ENCODE measurements around the gene SEPTIN8. TPM values are rescaled to one million over a fixed set of nuclear protein-coding genes. Genes with fewer than 3 reads are reported as not detected.

The SEPTIN8 gene
- total and polyA plus RNA-seq, 10 donors: 6.1 to 29.8 (median 17.9) TPM

DNA sequence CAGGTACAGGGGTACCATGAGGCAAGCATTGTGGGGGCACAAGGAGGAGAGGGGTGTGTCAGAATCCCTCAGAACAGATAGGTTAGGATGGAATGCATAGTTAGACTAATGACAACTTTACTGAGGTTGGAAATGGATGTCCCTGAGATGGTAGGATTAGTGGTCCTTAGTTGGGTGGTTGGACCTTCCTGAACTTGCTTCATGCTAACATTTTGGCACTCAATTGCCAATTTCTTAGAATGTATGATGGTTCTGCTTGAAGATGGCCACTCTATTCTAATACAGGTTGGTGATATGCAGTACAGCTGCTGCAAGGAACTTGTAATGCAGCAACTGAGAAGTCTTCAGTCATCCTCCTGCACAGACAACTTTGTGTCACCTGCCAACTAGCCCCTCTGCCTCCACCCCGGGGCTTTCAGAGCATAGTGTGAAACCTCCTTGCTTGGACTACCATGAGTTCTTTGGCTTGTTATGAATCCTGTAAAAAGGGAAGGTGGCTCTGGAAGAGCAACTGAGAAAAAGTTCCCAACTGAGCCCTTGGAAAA is 24.4 kb downstream of the SEPTIN8 start:
- 83 to 100% (median 94%) methylated on average over 1 of the region's 1 CpG for WGBS, 5 donors
- intact Hi-C loops (cut with DNase I; ENCODE audit: low total_unique reads): no loop called here

DNA sequence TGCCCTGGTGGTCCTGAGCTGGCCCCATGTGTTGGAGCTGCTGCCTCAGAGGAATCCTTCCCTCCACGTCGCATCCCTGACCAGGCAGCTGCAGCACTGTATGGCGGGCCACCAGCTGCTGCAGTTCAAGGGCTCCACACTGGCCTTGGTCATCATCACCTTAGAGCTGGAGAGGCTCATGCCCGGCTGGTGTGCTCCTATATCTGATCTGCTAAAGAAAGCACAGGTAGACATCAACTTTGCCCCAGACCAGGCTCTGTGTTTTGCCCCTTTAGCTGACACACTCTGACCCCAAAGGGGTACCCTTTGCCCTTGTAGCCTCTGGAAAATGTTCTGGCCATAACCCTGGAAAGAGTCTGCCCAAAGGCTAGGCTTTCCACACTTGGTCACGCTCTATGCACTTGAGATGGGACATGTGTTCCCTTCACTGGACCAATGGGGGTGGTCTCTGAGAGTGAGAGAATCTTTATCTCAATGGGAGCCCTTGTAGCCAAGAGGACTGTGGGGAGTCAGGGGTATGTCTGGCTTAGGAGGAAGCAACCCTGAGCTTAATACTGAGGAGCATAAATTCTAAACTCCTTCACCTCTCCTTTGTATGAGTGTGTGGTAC is 25.0 kb downstream of the SEPTIN8 start:
- H3K9me3 ChIP-seq: no peaks in the 10 kb centered on the region
- no peak for DNase-seq
- 90 to 95% (median 94%) methylated on average over 5 of the region's 5 CpGs for WGBS, 5 donors
- H3K27me3 ChIP-seq (replicated peaks in 1 of 7): peaks cover 0 to 17% (median 10%) of the 10 kb centered on the region in 7 donors
- no peak overlapping the region for H3K27ac ChIP-seq
- intact Hi-C loops (cut with DNase I; ENCODE audit: low total_unique reads): no loop called here
- no peak overlapping the region for H3K4me3 ChIP-seq
- H3K4me1 ChIP-seq: peaks cover 3 to 13% (median 10%) of the 10 kb centered on the region in 6 donors
- no peak for TF ChIP-seq POLR2AphosphoS5 (IDR thresholded peaks at IDR 0.05)
- TF ChIP-seq POLR2A (IDR thresholded peaks at IDR 0.05): no peak
- TF ChIP-seq, protein P1, sequence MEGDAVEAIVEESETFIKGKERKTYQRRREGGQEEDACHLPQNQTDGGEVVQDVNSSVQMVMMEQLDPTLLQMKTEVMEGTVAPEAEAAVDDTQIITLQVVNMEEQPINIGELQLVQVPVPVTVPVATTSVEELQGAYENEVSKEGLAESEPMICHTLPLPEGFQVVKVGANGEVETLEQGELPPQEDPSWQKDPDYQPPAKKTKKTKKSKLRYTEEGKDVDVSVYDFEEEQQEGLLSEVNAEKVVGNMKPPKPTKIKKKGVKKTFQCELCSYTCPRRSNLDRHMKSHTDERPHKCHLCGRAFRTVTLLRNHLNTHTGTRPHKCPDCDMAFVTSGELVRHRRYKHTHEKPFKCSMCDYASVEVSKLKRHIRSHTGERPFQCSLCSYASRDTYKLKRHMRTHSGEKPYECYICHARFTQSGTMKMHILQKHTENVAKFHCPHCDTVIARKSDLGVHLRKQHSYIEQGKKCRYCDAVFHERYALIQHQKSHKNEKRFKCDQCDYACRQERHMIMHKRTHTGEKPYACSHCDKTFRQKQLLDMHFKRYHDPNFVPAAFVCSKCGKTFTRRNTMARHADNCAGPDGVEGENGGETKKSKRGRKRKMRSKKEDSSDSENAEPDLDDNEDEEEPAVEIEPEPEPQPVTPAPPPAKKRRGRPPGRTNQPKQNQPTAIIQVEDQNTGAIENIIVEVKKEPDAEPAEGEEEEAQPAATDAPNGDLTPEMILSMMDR (IDR thresholded peaks at IDR 0.05 in 8 of 11, conservative IDR thresholded peaks at IDR 0.05 in 3 of 11): no peak
- peaks cover 0 to 3% (median 0%) of the 10 kb centered on the region in 6 donors for H3K36me3 ChIP-seq

More for the DNA sequence above, 24.4 kb downstream of the SEPTIN8 start:
- TF ChIP-seq POLR2AphosphoS5 (IDR thresholded peaks at IDR 0.05) (no peak), POLR2A (IDR thresholded peaks at IDR 0.05) (no peak)
- TF ChIP-seq, protein P1 (IDR thresholded peaks at IDR 0.05 in 8 of 11, conservative IDR thresholded peaks at IDR 0.05 in 3 of 11): no peak
- Histone ChIP-seq H3K4me1 (peaks cover 0 to 7% (median 4%) of the 10 kb centered on the region in 6 donors), H3K27me3 (replicated peaks in 1 of 7) (peaks cover 0 to 12% (median 4%) of the 10 kb centered on the region in 7 donors), H3K27ac (no peak overlapping the region), H3K4me3 (no peak overlapping the region), H3K36me3 (peaks cover 0 to 9% (median 2%) of the 10 kb centered on the region in 6 donors), H3K9me3 (no peaks in the 10 kb centered on the region)
- no peak for DNase-seq

GRCh38 chr5:132751444-132751843 is 25.6 kb downstream of the SEPTIN8 start:
- DNase-seq: no peak
- Histone ChIP-seq H3K36me3 (no peaks in the 10 kb centered on the region), H3K4me1 (peaks cover 5 to 19% (median 15%) of the 10 kb centered on the region in 6 donors), H3K4me3 (no peak overlapping the region), H3K27ac (no peak overlapping the region), H3K27me3 (replicated peaks in 1 of 7) (peaks cover 0 to 24% (median 16%) of the 10 kb centered on the region in 7 donors), H3K9me3 (no peaks in the 10 kb centered on the region)
- 69 to 74% (median 71%) methylated on average over 7 of the region's 7 CpGs for WGBS, 5 donors
- intact Hi-C loops (cut with DNase I; ENCODE audit: low total_unique reads): no loop called here
- TF ChIP-seq POLR2AphosphoS5 (IDR thresholded peaks at IDR 0.05) (no peak), POLR2A (IDR thresholded peaks at IDR 0.05) (no peak)
- TF ChIP-seq, protein P1 (IDR thresholded peaks at IDR 0.05 in 8 of 11, conservative IDR thresholded peaks at IDR 0.05 in 3 of 11): no peak

DNA sequence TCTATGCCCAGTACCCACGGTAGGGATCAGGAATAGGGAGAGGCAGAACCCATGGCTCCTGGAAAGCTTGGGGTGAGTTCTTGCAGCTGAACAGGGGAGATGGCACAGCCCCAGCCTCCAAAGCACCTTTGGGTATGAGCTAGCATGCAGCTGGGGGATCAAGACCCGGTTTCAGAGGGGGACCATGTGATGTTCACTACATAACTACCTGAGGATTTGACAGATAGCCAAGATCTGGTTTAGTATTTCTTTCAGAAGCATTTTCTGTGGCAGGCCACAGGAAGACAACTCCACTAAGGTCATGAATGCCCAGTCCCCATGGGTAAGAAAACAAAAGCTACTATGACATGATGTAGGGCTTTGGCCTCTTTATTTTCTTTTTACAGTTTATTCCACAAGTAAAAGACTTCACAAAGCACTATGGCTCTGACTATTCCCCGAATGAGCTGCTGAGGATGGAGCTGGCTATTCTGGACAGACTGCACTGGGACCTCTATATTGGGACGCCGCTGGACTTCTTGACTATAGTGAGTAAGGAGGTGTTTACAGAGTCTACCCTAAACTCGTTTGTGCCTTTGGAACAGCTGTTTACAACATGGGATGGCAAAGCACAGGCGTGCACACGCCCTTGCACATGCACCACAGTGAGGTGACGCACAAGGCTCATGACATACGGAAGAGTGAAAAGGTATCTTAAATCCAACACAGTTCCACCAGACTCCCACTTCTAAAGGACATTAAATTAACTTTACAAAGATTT is 26.4 kb downstream of the SEPTIN8 start:
- Histone ChIP-seq H3K4me3 (no peak overlapping the region), H3K36me3 (no peaks in the 10 kb centered on the region), H3K27me3 (replicated peaks in 1 of 7) (peaks cover 0 to 32% (median 23%) of the 10 kb centered on the region in 7 donors), H3K27ac (no peak overlapping the region), H3K4me1 (peaks cover 5 to 21% (median 15%) of the 10 kb centered on the region in 6 donors), H3K9me3 (no peaks in the 10 kb centered on the region)
- no peak for DNase-seq
- 68 to 90% (median 86%) methylated on average over 10 of the region's 10 CpGs for WGBS, 5 donors
- intact Hi-C loops (cut with DNase I; ENCODE audit: low total_unique reads): no loop called here
- TF ChIP-seq POLR2AphosphoS5 (IDR thresholded peaks at IDR 0.05) (no peak), POLR2A (IDR thresholded peaks at IDR 0.05) (no peak)
- TF ChIP-seq, protein P1 (IDR thresholded peaks at IDR 0.05 in 8 of 11, conservative IDR thresholded peaks at IDR 0.05 in 3 of 11): no peak
